MM.1S (cell line): ENCODE data around the gene ACVR1.
"Not testable (repeated sequence)": the region's sequence is repeated elsewhere in the genome, so short reads cannot be mapped to it uniquely, and the experiment has no call there.

Experiments
- DNase-seq: peaks from one replicate; pipeline ENCODE4 v3.0.0-alpha.2; 2015
- H2AFZ ChIP-seq: fragments of 300-600 bp; sonication (generic); 2 replicates; pipeline ENCODE4 v1.6.0; 2016; ENCODE audit warnings: antibody characterized with exemption, low read length
- H3F3A ChIP-seq: fragments of 300-600 bp; sonication (generic); 2 replicates; pipeline ENCODE4 v1.6.1; 2016; ENCODE audit warnings: mild to moderate bottlenecking, antibody characterized with exemption, low read length, moderate library complexity, mixed read lengths; ENCODE audit not compliant: insufficient read depth
- H3K27ac ChIP-seq: fragments of 300-600 bp; sonication (generic); 2 replicates; pipeline ENCODE4 v1.5.1; 2016; ENCODE audit warnings: mild to moderate bottlenecking, low read length
- H3K27me3 ChIP-seq: fragments of 300-600 bp; sonication (generic); replicated peaks from 2 replicates; pipeline ENCODE4 v1.6.0; 2016; ENCODE audit warnings: low read length; ENCODE audit not compliant: insufficient read depth
- H3K36me3 ChIP-seq: fragments of 300-600 bp; sonication (generic); replicated peaks from 2 replicates; pipeline ENCODE4 v1.6.1; 2016; ENCODE audit warnings: mild to moderate bottlenecking, low read length, mixed read lengths; ENCODE audit not compliant: insufficient read depth
- H3K4me1 ChIP-seq: fragments of 300-600 bp; sonication (generic); 2 replicates; pipeline ENCODE4 v1.6.1; 2016; ENCODE audit warnings: low read length, mixed read lengths
- H3K4me2 ChIP-seq: fragments of 300-600 bp; sonication (generic); 2 replicates; pipeline ENCODE4 v1.6.0; 2016; ENCODE audit warnings: low read depth, low read length
- H3K4me3 ChIP-seq: fragments of 300-600 bp; sonication (generic); 2 replicates; pipeline ENCODE4 v1.5.1; 2016; ENCODE audit warnings: low read length, mixed read lengths
- H3K79me2 ChIP-seq: fragments of 300-600 bp; sonication (generic); 2 replicates; pipeline ENCODE4 v1.6.1; 2016; ENCODE audit warnings: mixed run types, low read length, mixed read lengths
- H3K9ac ChIP-seq: fragments of 300-600 bp; sonication (generic); 2 replicates; pipeline ENCODE4 v1.6.1; 2016; ENCODE audit warnings: low read length, mixed read lengths
- H3K9me2 ChIP-seq: fragments of 300-600 bp; sonication (generic); replicated peaks from 2 replicates; pipeline ENCODE4 v1.6.1; 2016; ENCODE audit warnings: mild to moderate bottlenecking, low read length, mixed read lengths; ENCODE audit not compliant: insufficient read depth
- H3K9me3 ChIP-seq: fragments of 300-600 bp; sonication (generic); replicated peaks from 2 replicates; pipeline ENCODE4 v1.6.1; 2016; ENCODE audit warnings: mild to moderate bottlenecking, low read length, mixed read lengths; ENCODE audit not compliant: insufficient read depth
- H4K20me1 ChIP-seq: fragments of 300-600 bp; sonication (generic); 2 replicates; pipeline ENCODE4 v1.6.1; 2016; ENCODE audit warnings: mild to moderate bottlenecking, low read length, moderate library complexity, mixed read lengths; ENCODE audit not compliant: insufficient read depth
- EZH2 ChIP-seq: fragments of 300-600 bp; sonication (generic); optimal IDR thresholded peaks from 2 replicates; pipeline ENCODE3; 2017; ENCODE audit warnings: low read depth, mild to moderate bottlenecking, antibody characterized with exemption, low read length, mixed read lengths
- EZH2phosphoT487 ChIP-seq: fragments of 300-600 bp; sonication (generic); IDR thresholded peaks from 2 replicates; pipeline ENCODE4 v1.6.1; 2018; ENCODE audit warnings: antibody characterized with exemption, low read length
- TF ChIP-seq, protein P1 (sequence below): fragments of 300-600 bp; sonication (generic); IDR thresholded peaks from 2 replicates; pipeline ENCODE4 v1.5.1; 2016; ENCODE audit warnings: antibody characterized with exemption, low read length, mixed read lengths

Gene ACVR1

GRCh38 chr2:157759855-157760254 is 116.3 kb downstream of the ACVR1 start:
- no peak overlapping the region for H3K4me2 ChIP-seq
- no peak overlapping the region for H2AFZ ChIP-seq
- H3K27ac ChIP-seq = no peak overlapping the region
- no peak for TF ChIP-seq EZH2phosphoT487
- no peak for TF ChIP-seq EZH2
- TF ChIP-seq, protein P1, sequence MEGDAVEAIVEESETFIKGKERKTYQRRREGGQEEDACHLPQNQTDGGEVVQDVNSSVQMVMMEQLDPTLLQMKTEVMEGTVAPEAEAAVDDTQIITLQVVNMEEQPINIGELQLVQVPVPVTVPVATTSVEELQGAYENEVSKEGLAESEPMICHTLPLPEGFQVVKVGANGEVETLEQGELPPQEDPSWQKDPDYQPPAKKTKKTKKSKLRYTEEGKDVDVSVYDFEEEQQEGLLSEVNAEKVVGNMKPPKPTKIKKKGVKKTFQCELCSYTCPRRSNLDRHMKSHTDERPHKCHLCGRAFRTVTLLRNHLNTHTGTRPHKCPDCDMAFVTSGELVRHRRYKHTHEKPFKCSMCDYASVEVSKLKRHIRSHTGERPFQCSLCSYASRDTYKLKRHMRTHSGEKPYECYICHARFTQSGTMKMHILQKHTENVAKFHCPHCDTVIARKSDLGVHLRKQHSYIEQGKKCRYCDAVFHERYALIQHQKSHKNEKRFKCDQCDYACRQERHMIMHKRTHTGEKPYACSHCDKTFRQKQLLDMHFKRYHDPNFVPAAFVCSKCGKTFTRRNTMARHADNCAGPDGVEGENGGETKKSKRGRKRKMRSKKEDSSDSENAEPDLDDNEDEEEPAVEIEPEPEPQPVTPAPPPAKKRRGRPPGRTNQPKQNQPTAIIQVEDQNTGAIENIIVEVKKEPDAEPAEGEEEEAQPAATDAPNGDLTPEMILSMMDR = no peak
- H3K9me2 ChIP-seq = no peaks in the 10 kb centered on the region
- no peak for DNase-seq
- H3K36me3 ChIP-seq = no peaks in the 10 kb centered on the region; the same call in 1 of the 2 replicates
- H3K9ac ChIP-seq = no peak overlapping the region
- H3F3A ChIP-seq = no peaks in the 10 kb centered on the region
- H4K20me1 ChIP-seq = no peaks in the 10 kb centered on the region
- no peaks in the 10 kb centered on the region for H3K79me2 ChIP-seq
- H3K9me3 ChIP-seq = no peaks in the 10 kb centered on the region
- H3K27me3 ChIP-seq = no peaks in the 10 kb centered on the region
- H3K4me3 ChIP-seq = no peak overlapping the region
- H3K4me1 ChIP-seq = no peaks in the 10 kb centered on the region

DNA sequence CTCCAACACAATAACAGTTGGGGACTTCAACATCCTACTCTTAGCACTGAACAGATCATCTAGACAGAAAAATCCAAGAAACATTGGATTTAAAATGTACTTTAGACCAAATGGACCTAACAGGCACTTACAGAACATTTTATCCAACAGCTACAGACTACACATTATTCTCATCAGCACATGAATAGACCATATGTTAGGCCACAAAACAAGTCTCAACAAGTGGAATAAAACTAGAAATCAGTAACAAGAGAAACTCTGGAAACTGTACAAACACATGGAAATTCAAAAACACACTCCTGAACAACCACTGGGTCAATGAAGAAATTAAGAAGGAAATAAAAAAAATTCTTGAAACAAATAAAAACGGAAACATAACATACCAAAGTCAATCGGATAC is 117.5 kb downstream of the ACVR1 start:
- Histone ChIP-seq H3K4me1 (no peaks in the 10 kb centered on the region), H3K9me3 (no peaks in the 10 kb centered on the region), H3K4me3 (no peak overlapping the region), H3K9ac (no peak overlapping the region), H3F3A (no peaks in the 10 kb centered on the region), H3K27me3 (no peaks in the 10 kb centered on the region), H3K79me2 (no peaks in the 10 kb centered on the region), H3K27ac (no peak overlapping the region), H3K9me2 (no peaks in the 10 kb centered on the region), H3K4me2 (no peak overlapping the region), H4K20me1 (no peaks in the 10 kb centered on the region), H2AFZ (no peak overlapping the region), H3K36me3 (no peaks in the 10 kb centered on the region)
- TF ChIP-seq, protein P1 = no peak
- TF ChIP-seq EZH2 (no peak), EZH2phosphoT487 (no peak)
- DNase-seq = no peak

- H3K9me3 ChIP-seq = no peaks in the 10 kb centered on the region
- no peaks in the 10 kb centered on the region for H4K20me1 ChIP-seq
These were observed 118.6 kb downstream of the ACVR1 start for GRCh38 chr2:157757500-157757899.

GRCh38 chr2:157756447-157756846 is 119.7 kb downstream of the ACVR1 start:
- not testable (repeated sequence) for H3K27me3 ChIP-seq, H3K79me2 ChIP-seq, H4K20me1 ChIP-seq, H3F3A ChIP-seq, H3K9me2 ChIP-seq, H3K4me1 ChIP-seq, H3K9me3 ChIP-seq, H3K27ac ChIP-seq, H2AFZ ChIP-seq, H3K9ac ChIP-seq, H3K4me3 ChIP-seq, H3K4me2 ChIP-seq, DNase-seq, H3K36me3 ChIP-seq

More at GRCh38 chr2:157757500-157757899, 118.6 kb downstream of the ACVR1 start:
- H3K36me3 ChIP-seq = no peaks in the 10 kb centered on the region
- H3K9me2 ChIP-seq = no peaks in the 10 kb centered on the region
- no peaks in the 10 kb centered on the region for H3K79me2 ChIP-seq
- H3K4me3 ChIP-seq = no peak overlapping the region
- no peak overlapping the region for H3K9ac ChIP-seq
- no peaks in the 10 kb centered on the region for H3K4me1 ChIP-seq
- no peak overlapping the region for H3K27ac ChIP-seq
- no peak for TF ChIP-seq EZH2phosphoT487
- no peaks in the 10 kb centered on the region for H3F3A ChIP-seq
- no peak overlapping the region for H2AFZ ChIP-seq
- no peaks in the 10 kb centered on the region for H3K27me3 ChIP-seq
- no peak for DNase-seq
- no peak overlapping the region for H3K4me2 ChIP-seq
